Measurements from ENCODE around the gene CHST4.

DNA sequence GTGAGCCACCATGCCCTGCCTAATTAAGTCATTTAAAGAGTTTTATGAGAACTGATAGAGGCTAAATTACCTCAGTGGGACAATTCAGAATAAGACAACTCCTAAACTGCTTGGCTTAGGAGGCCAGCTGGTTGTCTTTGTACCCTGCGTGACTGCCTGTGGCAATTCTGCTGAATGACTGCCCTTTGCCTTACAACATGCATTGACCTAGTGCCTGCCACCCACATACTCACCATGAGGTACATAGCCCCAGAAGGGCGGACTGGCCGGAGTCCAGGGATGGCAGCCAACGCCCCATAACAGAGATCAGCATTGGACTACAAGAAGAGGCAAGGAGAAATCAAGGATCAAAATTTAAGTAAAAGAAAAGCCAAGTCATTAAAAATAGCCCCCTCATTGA lies 43.4 kb downstream of the CHST4 start:
- no peak for TF ChIP-seq CTCF (conservative IDR thresholded peaks at IDR 0.05)
- TF ChIP-seq ZFX (IDR thresholded peaks at IDR 0.05), result no peak

Measured in C4-2B (cell line).